ENCODE data around the gene PCGF3. TPM values are rescaled to one million over a fixed set of nuclear protein-coding genes. Genes with fewer than 3 reads are reported as not detected.

Gene PCGF3
- total RNA-seq, 1 experiment from 2014 or later = 66.3 TPM

- H4K20me1 ChIP-seq (ENCODE audit: insufficient read depth) = peaks cover 5% of the 10 kb centered on the region; the same call in 1 of the 2 replicates
- RAD21 ChIA-PET (ENCODE audit: low non-redundant PET in 1 of 2, low total read pairs in 2 of 2, uncharacterized antibody in 2 of 2, unreplicated experiment in 2 of 2) = no interaction called here
- H3K9ac ChIP-seq (ENCODE audit: low read length) = no peak overlapping the region
- intact Hi-C loops (cut with micrococcal nuclease) = loop anchor here (10.0 kb wide), 1 partner anchor 216 kb away; the partner anchor contains the start of gene IDUA
- no peak overlapping the region for H3K4me3 ChIP-seq (replicated peaks in 1 of 2; ENCODE audit: low read depth in 1 of 2, low read length in 2 of 2)
- no peaks in the 10 kb centered on the region; a peak in 1 of 4 replicates for H3K4me1 ChIP-seq (ENCODE audit: control insufficient read depth in 1 of 2, insufficient read depth in 2 of 2, low read length in 2 of 2)
- H3K9me3 ChIP-seq (ENCODE audit: control insufficient read depth in 1 of 2, insufficient read depth in 1 of 2, low read depth in 1 of 2, low read length in 2 of 2) = no peaks in the 10 kb centered on the region
- peaks cover 48% of the 10 kb centered on the region for H3K79me2 ChIP-seq (ENCODE audit: insufficient read depth, low read length)
- CTCF ChIA-PET = no interaction called here
- no peak for TF ChIP-seq FOSL1 (IDR thresholded peaks at IDR 0.05; ENCODE audit: low read depth)
- TF ChIP-seq CTCF (IDR thresholded peaks at IDR 0.05 in 2 of 3, conservative IDR thresholded peaks at IDR 0.05 in 1 of 3; ENCODE audit: borderline replicate concordance in 1 of 3, insufficient read depth in 1 of 3, low read depth in 2 of 3, low read length in 2 of 3) = no peak
- no peak for TF ChIP-seq EZH2 (IDR thresholded peaks at IDR 0.05)
- TF ChIP-seq ZNF274 (IDR thresholded peaks at IDR 0.05; ENCODE audit: low read depth, low read length) = no peak
- no peak for TF ChIP-seq SRF (IDR thresholded peaks at IDR 0.05; ENCODE audit: low read depth)
- TF ChIP-seq JUND (IDR thresholded peaks at IDR 0.05) = no peak
- no peak for TF ChIP-seq YY1 (IDR thresholded peaks at IDR 0.05; ENCODE audit: extremely low read depth, insufficient replicate concordance, low read depth, low read length)
- TF ChIP-seq ELF1 (IDR thresholded peaks at IDR 0.05; ENCODE audit: borderline replicate concordance, low read depth) = no peak
- POLR2A ChIA-PET = no interaction called here
- no peak overlapping the region for H3K4me2 ChIP-seq (ENCODE audit: low read length)
- H3K27me3 ChIP-seq (ENCODE audit: insufficient read depth, low read length) = no peaks in the 10 kb centered on the region
- no TSS peak for BruUV-seq (replicated peaks)
- H3K27ac ChIP-seq (ENCODE audit: low read depth, low read length) = no peak overlapping the region
- no peak overlapping the region for H2AFZ ChIP-seq (ENCODE audit: low read depth, low read length, poor library complexity, severe bottlenecking)
- H3K36me3 ChIP-seq (ENCODE audit: control insufficient read depth in 1 of 2, insufficient read depth in 2 of 2, low read length in 2 of 2) = peaks cover 21 to 26% of the 10 kb centered on the region in 2 experiments
- H3K9me2 ChIP-seq (ENCODE audit: insufficient read depth) = no peaks in the 10 kb centered on the region
- DNase-seq (ENCODE audit: low read depth, low spot score) = no peak
- ATAC-seq = no peak
Measured at GRCh38 chr4:768995-769394, 63.4 kb downstream of the PCGF3 start.

- no peak for DNase-seq (ENCODE audit: low read depth, low spot score)
- peaks cover 22 to 25% of the 10 kb centered on the region in 2 experiments for H3K36me3 ChIP-seq (ENCODE audit: control insufficient read depth in 1 of 2, insufficient read depth in 2 of 2, low read length in 2 of 2)
- no peak overlapping the region for H3K4me2 ChIP-seq (ENCODE audit: low read length)
- CTCF ChIA-PET = no interaction called here
- H3K4me3 ChIP-seq (replicated peaks in 1 of 2; ENCODE audit: low read depth in 1 of 2, low read length in 2 of 2) = no peak overlapping the region
- POLR2A ChIA-PET = no interaction called here
- H3K9me2 ChIP-seq (ENCODE audit: insufficient read depth) = no peaks in the 10 kb centered on the region
- peaks cover 51% of the 10 kb centered on the region for H3K79me2 ChIP-seq (ENCODE audit: insufficient read depth, low read length)
- H3K9ac ChIP-seq (ENCODE audit: low read length) = no peak overlapping the region
- RAD21 ChIA-PET (ENCODE audit: low non-redundant PET in 1 of 2, low total read pairs in 2 of 2, uncharacterized antibody in 2 of 2, unreplicated experiment in 2 of 2) = no interaction called here
- no peak for ATAC-seq
- no peaks in the 10 kb centered on the region for H3K27me3 ChIP-seq (ENCODE audit: insufficient read depth, low read length)
- BruUV-seq (replicated peaks) = no TSS peak
- H4K20me1 ChIP-seq (ENCODE audit: insufficient read depth) = peaks cover 8% of the 10 kb centered on the region; the same call in 1 of the 2 replicates
- H2AFZ ChIP-seq (ENCODE audit: low read depth, low read length, poor library complexity, severe bottlenecking) = no peak overlapping the region
- H3K27ac ChIP-seq (ENCODE audit: low read depth, low read length) = no peak overlapping the region
- TF ChIP-seq POLR2AphosphoS5 (IDR thresholded peaks at IDR 0.05; ENCODE audit: low read depth, low read length) (no peak), ZBTB33 (IDR thresholded peaks at IDR 0.05; ENCODE audit: extremely low read depth, insufficient replicate concordance, low read length) (no peak), POLR2A (IDR thresholded peaks at IDR 0.05; ENCODE audit: borderline replicate concordance, extremely low read depth, insufficient read depth, insufficient read length) (no peak), REST (IDR thresholded peaks at IDR 0.05; ENCODE audit: low read depth) (no peak), SRF (IDR thresholded peaks at IDR 0.05; ENCODE audit: low read depth) (no peak)
- intact Hi-C loops (cut with micrococcal nuclease) = loop anchor here (10.0 kb wide), 1 partner anchor 215 kb away; the partner anchor contains the start of gene IDUA
- no peaks in the 10 kb centered on the region for H3K9me3 ChIP-seq (ENCODE audit: control insufficient read depth in 1 of 2, insufficient read depth in 1 of 2, low read depth in 1 of 2, low read length in 2 of 2)
- no peaks in the 10 kb centered on the region; a peak in 1 of 4 replicates for H3K4me1 ChIP-seq (ENCODE audit: control insufficient read depth in 1 of 2, insufficient read depth in 2 of 2, low read length in 2 of 2)
Measured at GRCh38 chr4:769511-769910, 63.9 kb downstream of the PCGF3 start.
